Measurements from ENCODE around the gene TFRC. TPM values are rescaled to one million over a fixed set of nuclear protein-coding genes. Genes with fewer than 3 reads are reported as not detected.
"Not testable (repeated sequence)": the region's sequence is repeated elsewhere in the genome, so short reads cannot be mapped to it uniquely, and the experiment has no call there.

Gene TFRC
- total and polyA plus RNA-seq, 7 donors: 36.2 to 208 (median 64.9) TPM

DNA sequence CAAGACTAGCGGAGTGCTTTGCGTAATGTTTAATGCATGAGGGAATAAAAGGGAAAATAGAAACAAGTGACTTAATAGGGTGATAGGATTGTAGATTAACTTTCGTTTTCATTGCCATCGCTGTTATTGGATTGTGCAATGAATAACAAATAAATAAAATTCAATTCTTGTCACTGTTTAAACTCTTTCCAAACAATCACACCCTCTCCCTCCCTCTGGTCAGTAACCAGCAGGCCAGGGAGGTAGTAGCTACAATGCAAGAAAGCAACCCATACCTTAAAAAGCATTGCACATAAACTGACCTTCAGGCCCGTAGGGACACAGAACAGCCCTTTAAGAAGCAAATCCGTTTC lies 705 bp upstream of the TFRC start:
- Histone ChIP-seq H3K27me3 (ENCODE audit: insufficient read depth in 3 of 3, low read length in 2 of 3) (no peaks in the 10 kb centered on the region), H3K9me3 (no peaks in the 10 kb centered on the region), H3K4me3 (peak overlapping the region; percentile 100), H3K27ac (peak overlapping the region; percentile 100), H3K36me3 (ENCODE audit: insufficient read depth in 1 of 2, low read depth in 1 of 2) (no peaks in the 10 kb centered on the region), H3K4me1 (peaks cover 35% of the 10 kb centered on the region)
- intact Hi-C loops (cut with DNase I): no loop called here
- TF ChIP-seq, protein P1, sequence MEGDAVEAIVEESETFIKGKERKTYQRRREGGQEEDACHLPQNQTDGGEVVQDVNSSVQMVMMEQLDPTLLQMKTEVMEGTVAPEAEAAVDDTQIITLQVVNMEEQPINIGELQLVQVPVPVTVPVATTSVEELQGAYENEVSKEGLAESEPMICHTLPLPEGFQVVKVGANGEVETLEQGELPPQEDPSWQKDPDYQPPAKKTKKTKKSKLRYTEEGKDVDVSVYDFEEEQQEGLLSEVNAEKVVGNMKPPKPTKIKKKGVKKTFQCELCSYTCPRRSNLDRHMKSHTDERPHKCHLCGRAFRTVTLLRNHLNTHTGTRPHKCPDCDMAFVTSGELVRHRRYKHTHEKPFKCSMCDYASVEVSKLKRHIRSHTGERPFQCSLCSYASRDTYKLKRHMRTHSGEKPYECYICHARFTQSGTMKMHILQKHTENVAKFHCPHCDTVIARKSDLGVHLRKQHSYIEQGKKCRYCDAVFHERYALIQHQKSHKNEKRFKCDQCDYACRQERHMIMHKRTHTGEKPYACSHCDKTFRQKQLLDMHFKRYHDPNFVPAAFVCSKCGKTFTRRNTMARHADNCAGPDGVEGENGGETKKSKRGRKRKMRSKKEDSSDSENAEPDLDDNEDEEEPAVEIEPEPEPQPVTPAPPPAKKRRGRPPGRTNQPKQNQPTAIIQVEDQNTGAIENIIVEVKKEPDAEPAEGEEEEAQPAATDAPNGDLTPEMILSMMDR (IDR thresholded peaks at IDR 0.05): no peak
- no peak for DNase-seq
- 39 to 52% (median 42%) methylated on average over 6 of the region's 6 CpGs for WGBS, 3 donors
- ATAC-seq: no peak

DNA sequence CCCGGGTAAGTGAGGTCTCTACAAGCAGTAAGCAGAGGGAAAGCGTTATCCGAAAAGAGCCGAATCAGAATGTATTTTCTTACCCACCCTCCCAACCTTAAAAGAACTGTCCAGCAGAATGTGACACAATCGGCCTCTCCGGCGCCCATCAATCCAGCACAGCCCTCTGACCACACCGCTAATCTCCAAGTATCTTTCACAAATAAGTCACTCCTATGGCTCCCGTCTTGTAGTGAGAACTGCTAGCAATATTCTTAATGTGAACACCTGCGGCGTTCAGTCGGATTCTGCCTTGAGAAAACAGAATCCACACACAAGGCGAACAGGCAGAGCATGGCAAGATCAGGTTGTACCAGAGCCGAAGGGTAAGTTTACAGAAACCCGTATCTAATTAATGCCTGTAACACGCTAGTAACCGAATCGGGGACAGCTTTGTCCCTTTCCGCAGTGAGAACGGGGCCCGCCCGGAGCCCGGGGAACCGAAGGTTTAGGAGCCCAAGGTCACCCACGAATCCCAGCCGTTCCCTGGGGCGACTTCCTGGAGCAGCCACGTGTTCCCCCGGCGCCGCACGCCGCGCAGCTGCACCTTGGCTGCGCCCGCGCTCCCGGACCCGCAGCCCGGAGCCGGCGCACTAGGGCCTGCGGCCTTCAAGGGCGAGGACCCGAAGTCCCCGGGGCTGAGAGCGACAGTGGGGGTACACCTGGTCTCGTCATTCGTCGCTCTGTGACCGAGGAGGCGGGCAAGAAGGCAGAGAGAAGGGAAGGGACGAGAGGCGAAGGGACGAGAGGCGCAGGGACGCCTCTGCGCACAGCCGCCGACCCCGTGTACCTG lies 672 bp downstream of the TFRC start:
- TF ChIP-seq, protein P1 (IDR thresholded peaks at IDR 0.05): no peak
- Histone ChIP-seq H3K27me3 (ENCODE audit: insufficient read depth in 3 of 3, low read length in 2 of 3) (no peaks in the 10 kb centered on the region), H3K4me3 (peak overlapping the region; percentile 100), H3K9me3 (no peaks in the 10 kb centered on the region), H3K4me1 (peaks cover 35% of the 10 kb centered on the region), H3K27ac (peak overlapping the region; percentile 100), H3K36me3 (ENCODE audit: insufficient read depth in 1 of 2, low read depth in 1 of 2) (peaks cover 0 to 12% of the 10 kb centered on the region in 2 donors)
- WGBS, 3 donors: 0 to 1% (median 0%) methylated on average over 44 to 61 of the region's 61 CpGs
- ATAC-seq (peak; percentile 84 to 87 (median 84)), DNase-seq (peak; percentile 73 to 86)
- intact Hi-C loops (cut with DNase I): loop anchor here in 1 of 2 donors (1.0 kb wide), 1 partner anchor 83 kb away; no protein-coding TSS in a partner anchor

DNA sequence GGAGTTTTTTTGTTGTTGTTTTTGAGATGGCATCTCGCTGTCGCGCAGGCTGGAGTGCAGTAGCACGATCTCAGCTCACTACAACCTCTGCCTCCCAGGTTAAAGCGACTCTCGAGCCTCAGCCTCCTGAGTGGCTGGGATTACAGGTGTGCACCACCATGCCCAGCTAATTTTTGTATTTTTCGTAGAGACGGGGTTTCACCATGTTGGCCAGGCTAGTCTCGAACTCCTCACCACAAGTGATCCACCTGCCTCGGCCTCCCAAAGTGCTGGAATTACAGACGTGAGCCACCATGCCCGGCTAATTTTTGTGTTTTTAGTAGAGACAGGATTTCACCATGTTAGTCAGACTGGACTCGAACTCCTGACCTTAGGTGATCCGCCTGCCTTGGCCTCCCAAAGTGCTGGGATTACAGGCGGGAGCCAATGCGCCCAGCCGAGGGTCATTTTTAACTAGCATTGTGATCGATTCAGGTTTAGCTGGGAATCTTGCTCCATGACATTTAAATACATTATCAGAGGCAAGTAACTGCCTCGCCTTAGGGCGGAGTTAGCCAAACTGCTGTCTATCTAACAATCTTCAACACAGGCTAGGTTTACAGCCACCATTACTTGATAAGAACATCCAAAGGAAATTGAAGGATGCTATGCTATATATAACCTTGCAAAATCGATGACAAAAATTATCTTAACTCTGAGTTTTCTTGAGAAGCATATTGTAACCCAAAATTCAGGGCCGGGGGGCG lies 1.6 kb downstream of the TFRC start:
- H3K4me3 ChIP-seq: peak overlapping the region; percentile 100
- ATAC-seq; intact Hi-C loops (cut with DNase I); H3K9me3 ChIP-seq; H3K27me3 ChIP-seq (ENCODE audit: insufficient read depth in 3 of 3, low read length in 2 of 3); DNase-seq: not testable (repeated sequence)
- peaks cover 35% of the 10 kb centered on the region for H3K4me1 ChIP-seq
- peaks cover 0 to 21% of the 10 kb centered on the region in 2 donors for H3K36me3 ChIP-seq (ENCODE audit: insufficient read depth in 1 of 2, low read depth in 1 of 2)
- WGBS, 3 donors: 59 to 69% (median 60%) methylated on average over 23 of the region's 23 CpGs
- H3K27ac ChIP-seq: peak overlapping the region; percentile 100

DNA sequence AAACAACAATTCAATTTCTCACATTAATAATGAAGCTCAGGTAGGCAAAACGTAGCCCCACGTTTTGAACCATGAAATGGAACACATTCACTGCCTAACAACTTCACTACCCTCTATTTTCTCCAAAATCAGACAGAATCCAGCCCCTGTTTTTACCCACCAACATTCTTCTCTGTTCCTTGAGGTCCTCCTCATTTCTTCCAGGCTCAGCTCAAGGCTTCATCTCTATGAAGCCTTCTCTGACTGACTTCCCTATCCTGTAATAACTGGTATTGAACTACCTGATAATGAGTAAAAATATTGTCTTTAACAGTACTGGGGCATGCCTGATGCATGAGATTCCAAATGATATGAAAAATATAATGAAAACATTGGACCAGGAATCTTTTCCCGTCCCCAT lies 2.2 kb downstream of the TFRC start:
- H3K4me1 ChIP-seq: peaks cover 35% of the 10 kb centered on the region
- no peaks in the 10 kb centered on the region for H3K9me3 ChIP-seq
- no peaks in the 10 kb centered on the region for H3K27me3 ChIP-seq (ENCODE audit: insufficient read depth in 3 of 3, low read length in 2 of 3)
- TF ChIP-seq, protein P1 (IDR thresholded peaks at IDR 0.05): no peak
- peak overlapping the region; percentile 100 for H3K4me3 ChIP-seq
- intact Hi-C loops (cut with DNase I): loop anchor here in 1 of 2 donors (1.0 kb wide), 1 partner anchor 116 kb away; no protein-coding TSS in a partner anchor
- peaks cover 0 to 27% of the 10 kb centered on the region in 2 donors for H3K36me3 ChIP-seq (ENCODE audit: insufficient read depth in 1 of 2, low read depth in 1 of 2)
- whole genome bisulfite sequencing, 3 donors: 59 to 75% (median 60%) methylated on average over 3 of the region's 3 CpGs
- ATAC-seq (no peak), DNase-seq (no peak)
- H3K27ac ChIP-seq: peak overlapping the region; percentile 100

DNA sequence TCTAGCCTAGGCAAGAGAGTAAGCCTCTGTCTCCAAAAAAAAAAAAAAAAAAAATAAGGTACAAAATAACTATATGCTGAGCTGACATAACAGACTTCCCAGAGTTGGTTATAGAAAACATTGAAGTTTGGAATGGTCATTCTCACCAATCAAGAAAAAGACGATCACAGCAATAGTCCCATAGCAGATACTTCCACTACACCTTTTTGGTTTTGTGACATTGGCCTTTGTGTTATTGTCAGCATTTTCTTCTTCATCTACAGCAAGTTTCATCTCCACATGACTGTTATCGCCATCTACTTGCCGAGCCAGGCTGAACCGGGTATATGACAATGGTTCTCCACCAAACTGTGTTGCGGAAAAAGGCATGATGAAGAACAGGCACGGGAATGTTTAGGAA lies 6.9 kb downstream of the TFRC start:
- TF ChIP-seq, protein P1 (IDR thresholded peaks at IDR 0.05): no peak
- Histone ChIP-seq H3K4me1 (peaks cover 22% of the 10 kb centered on the region), H3K27me3 (ENCODE audit: insufficient read depth in 3 of 3, low read length in 2 of 3) (no peaks in the 10 kb centered on the region), H3K9me3 (no peaks in the 10 kb centered on the region), H3K27ac (peak overlapping the region; percentile 5), H3K36me3 (ENCODE audit: insufficient read depth in 1 of 2, low read depth in 1 of 2) (peaks cover 6 to 74% of the 10 kb centered on the region in 2 donors), H3K4me3 (no peak overlapping the region)
- ATAC-seq (no peak), DNase-seq (no peak)
- intact Hi-C loops (cut with DNase I): no loop called here
- 76 to 85% (median 77%) methylated on average over 6 of the region's 6 CpGs for whole genome bisulfite sequencing, 3 donors

Data from psoas muscle (tissue), 8 donors.